ENCODE measurements around the gene NFE2L1.
A peak's percentile ranks its signal among the peaks of the same experiment; 100 is the strongest.
"Not testable (repeated sequence)": the region's sequence is repeated elsewhere in the genome, so short reads cannot be mapped to it uniquely, and the experiment has no call there.

NFE2L1 gene

GRCh38 chr17:48023400-48024148, 24.6 kb upstream of the NFE2L1 start:
- DNase-seq (ENCODE audit: low read depth), result no peak

- DNase-seq (ENCODE audit: low read depth), result no peak
These were observed 23.8 kb upstream of the NFE2L1 start for GRCh38 chr17:48024149-48025039.

- DNase-seq (ENCODE audit: low read depth), result peak; percentile 97
These were observed 22.9 kb upstream of the NFE2L1 start for GRCh38 chr17:48025040-48025903.

- DNase-seq (ENCODE audit: low read depth), result no peak
These were observed 22.2 kb upstream of the NFE2L1 start for GRCh38 chr17:48025904-48026501.

GRCh38 chr17:48026502-48027321, 21.4 kb upstream of the NFE2L1 start:
- peak; percentile 62 for DNase-seq (ENCODE audit: low read depth)

- DNase-seq (ENCODE audit: low read depth), result no peak
These were observed 20.7 kb upstream of the NFE2L1 start for GRCh38 chr17:48027322-48027981.

- no peak for DNase-seq (ENCODE audit: low read depth)
These were observed 19.4 kb upstream of the NFE2L1 start for GRCh38 chr17:48028736-48029135.

GRCh38 chr17:48030531-48030930, 17.6 kb upstream of the NFE2L1 start:
- DNase-seq (ENCODE audit: low read depth), result no peak

- DNase-seq (ENCODE audit: low read depth), result no peak
These were observed 16.2 kb upstream of the NFE2L1 start for GRCh38 chr17:48031966-48032365.

GRCh38 chr17:48034734-48035133, 13.4 kb upstream of the NFE2L1 start:
- DNase-seq (ENCODE audit: low read depth), result not testable (repeated sequence)

- no peak for DNase-seq (ENCODE audit: low read depth)
These were observed 11.5 kb upstream of the NFE2L1 start for GRCh38 chr17:48036693-48037035.

- no peak for DNase-seq (ENCODE audit: low read depth)
These were observed 10.9 kb upstream of the NFE2L1 start, which contains the start of gene COPZ2 for GRCh38 chr17:48037036-48037837. COPZ2 (minus strand) TSS chr17:48037797; CDS start chr17:48037777, 20 bp downstream.

- no peak for DNase-seq (ENCODE audit: low read depth)
These were observed 10.3 kb upstream of the NFE2L1 start for GRCh38 chr17:48037838-48038323.

GRCh38 chr17:48038687-48039086, 9.5 kb upstream of the NFE2L1 start:
- DNase-seq (ENCODE audit: low read depth), result no peak

- no peak for DNase-seq (ENCODE audit: low read depth)
These were observed 5.0 kb upstream of the NFE2L1 start for GRCh38 chr17:48043176-48043575.

GRCh38 chr17:48044851-48045250, 3.3 kb upstream of the NFE2L1 start:
- DNase-seq (ENCODE audit: low read depth), result no peak

- DNase-seq (ENCODE audit: low read depth), result no peak
These were observed 2.7 kb upstream of the NFE2L1 start for GRCh38 chr17:48045316-48046001.

- no peak for DNase-seq (ENCODE audit: low read depth)
These were observed 1.9 kb upstream of the NFE2L1 start for GRCh38 chr17:48046296-48046695.

All from activated T-cell treated with anti-CD3 and anti-CD28 coated beads for 24 hours (primary cell).